DND-41 (cell line): Measurements from ENCODE around the gene RASGEF1B.

Source experiments
- ATAC-seq: fragments of 200-7000 bp; cut with Tn5 transposase; 3 replicates; pipeline ENCODE4 v1.9.1; 2021; ENCODE audit warnings: low read depth; ENCODE audit not compliant: insufficient read depth
- DNase-seq: peaks from one replicate; pipeline ENCODE4 v3.0.0-alpha.2; 2020
- H2AFZ ChIP-seq: 2 replicates; pipeline ENCODE4 v1.6.0; 2012; ENCODE audit warnings: low read depth, low read length
- H3K27ac ChIP-seq: 2 replicates; pipeline ENCODE4 v1.5.1; 2012; ENCODE audit warnings: low read length, inconsistent platforms
- H3K27me3 ChIP-seq: fragments of 200-600 bp; sonication (generic); 2 replicates; pipeline ENCODE4 v1.6.0; 2012; ENCODE audit warnings: low read length, mild to moderate bottlenecking, inconsistent platforms; ENCODE audit not compliant: insufficient read depth, poor library complexity
- H3K36me3 ChIP-seq: 2 replicates; pipeline ENCODE4 v1.5.1; 2012; ENCODE audit warnings: low read length, inconsistent platforms; ENCODE audit not compliant: insufficient read depth
- H3K4me1 ChIP-seq: 2 replicates; pipeline ENCODE4 v1.5.1; 2012; ENCODE audit warnings: mild to moderate bottlenecking, low read length; ENCODE audit not compliant: insufficient read depth
- H3K4me2 ChIP-seq: 2 replicates; pipeline ENCODE4 v1.6.0; 2012; ENCODE audit warnings: mild to moderate bottlenecking, moderate library complexity, low read length, inconsistent platforms; ENCODE audit not compliant: insufficient read depth
- H3K4me3 ChIP-seq, 2 experiments: fragments of 200-600 bp in 1 of 2; shearing (Covaris generic) in 1 of 2; 2 replicates each; pipeline ENCODE4 v1.5.1; 2012 to 2016; ENCODE audit warnings: inconsistent platforms in 2 of 2, low read length in 2 of 2, mild to moderate bottlenecking in 2 of 2, low read depth in 1 of 2, moderate library complexity in 1 of 2
- H3K79me2 ChIP-seq: 2 replicates; pipeline ENCODE4 v1.6.0; 2012; ENCODE audit warnings: low read length, inconsistent platforms; ENCODE audit not compliant: insufficient read depth
- H3K9ac ChIP-seq: 2 replicates; pipeline ENCODE4 v1.6.0; 2012; ENCODE audit warnings: low read depth, mild to moderate bottlenecking, inconsistent platforms, low read length, moderate library complexity
- H3K9me3 ChIP-seq: 2 replicates; pipeline ENCODE4 v1.5.1; 2012; ENCODE audit warnings: low read length, moderate library complexity, mild to moderate bottlenecking, inconsistent platforms; ENCODE audit not compliant: insufficient read depth, severe bottlenecking
- H4K20me1 ChIP-seq: 2 replicates; pipeline ENCODE4 v1.6.0; 2012; ENCODE audit warnings: low read length; ENCODE audit not compliant: insufficient read depth
- EZH2 ChIP-seq: IDR thresholded peaks from 3 replicates; pipeline ENCODE4 v1.6.1; 2012; ENCODE audit warnings: borderline replicate concordance, low read depth, mild to moderate bottlenecking, moderate library complexity, low read length, inconsistent platforms; ENCODE audit not compliant: severe bottlenecking
- TF ChIP-seq, protein P1 (sequence below): IDR thresholded peaks from 2 replicates; pipeline ENCODE4 v1.5.1; 2012; ENCODE audit warnings: borderline replicate concordance, low read length, moderate library complexity, mild to moderate bottlenecking; ENCODE audit not compliant: poor library complexity, severe bottlenecking; ENCODE audit errors: extremely low read depth

Gene RASGEF1B

DNA sequence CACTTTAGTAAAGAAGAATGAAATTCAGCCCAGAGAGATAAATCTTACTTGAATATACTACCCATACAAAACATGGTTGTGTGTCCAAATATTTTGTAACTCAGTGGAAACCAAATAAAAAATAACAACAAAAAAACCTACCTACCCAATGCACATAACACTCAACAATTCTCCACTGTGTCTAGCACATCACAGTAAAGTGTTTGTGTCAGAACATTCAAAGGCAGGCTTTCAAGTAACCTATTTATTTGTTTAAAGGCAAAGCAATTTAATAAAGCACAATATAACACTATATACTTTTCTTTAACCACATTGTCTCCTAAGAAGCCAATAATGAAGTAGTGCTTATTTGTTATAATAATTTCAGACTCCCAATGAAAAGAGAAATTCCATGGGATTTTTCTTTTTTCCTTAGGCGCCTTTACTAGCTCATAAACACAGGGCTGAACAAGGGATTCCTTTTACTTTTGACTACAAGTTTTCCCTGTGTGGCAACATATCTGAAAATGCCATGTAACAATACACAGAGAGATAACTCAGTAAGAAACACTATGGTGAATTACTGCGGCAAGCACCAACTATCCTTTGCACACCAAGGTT, 13.7 kb downstream of the RASGEF1B start:
- Histone ChIP-seq H3K4me2 (no peak overlapping the region), H4K20me1 (peaks cover 3% of the 10 kb centered on the region; the same call in 1 of the 2 replicates), H3K79me2 (no peaks in the 10 kb centered on the region), H3K36me3 (no peaks in the 10 kb centered on the region; the same call in 1 of the 2 replicates), H3K9ac (no peak overlapping the region), H3K4me1 (no peaks in the 10 kb centered on the region), H3K27ac (no peak overlapping the region), H2AFZ (no peak overlapping the region), H3K27me3 (no peaks in the 10 kb centered on the region), H3K4me3 (no peak overlapping the region), H3K9me3 (no peaks in the 10 kb centered on the region)
- TF ChIP-seq EZH2, result no peak
- TF ChIP-seq, protein P1, sequence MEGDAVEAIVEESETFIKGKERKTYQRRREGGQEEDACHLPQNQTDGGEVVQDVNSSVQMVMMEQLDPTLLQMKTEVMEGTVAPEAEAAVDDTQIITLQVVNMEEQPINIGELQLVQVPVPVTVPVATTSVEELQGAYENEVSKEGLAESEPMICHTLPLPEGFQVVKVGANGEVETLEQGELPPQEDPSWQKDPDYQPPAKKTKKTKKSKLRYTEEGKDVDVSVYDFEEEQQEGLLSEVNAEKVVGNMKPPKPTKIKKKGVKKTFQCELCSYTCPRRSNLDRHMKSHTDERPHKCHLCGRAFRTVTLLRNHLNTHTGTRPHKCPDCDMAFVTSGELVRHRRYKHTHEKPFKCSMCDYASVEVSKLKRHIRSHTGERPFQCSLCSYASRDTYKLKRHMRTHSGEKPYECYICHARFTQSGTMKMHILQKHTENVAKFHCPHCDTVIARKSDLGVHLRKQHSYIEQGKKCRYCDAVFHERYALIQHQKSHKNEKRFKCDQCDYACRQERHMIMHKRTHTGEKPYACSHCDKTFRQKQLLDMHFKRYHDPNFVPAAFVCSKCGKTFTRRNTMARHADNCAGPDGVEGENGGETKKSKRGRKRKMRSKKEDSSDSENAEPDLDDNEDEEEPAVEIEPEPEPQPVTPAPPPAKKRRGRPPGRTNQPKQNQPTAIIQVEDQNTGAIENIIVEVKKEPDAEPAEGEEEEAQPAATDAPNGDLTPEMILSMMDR, result no peak
- no peak for DNase-seq
- ATAC-seq, result no peak

DNA sequence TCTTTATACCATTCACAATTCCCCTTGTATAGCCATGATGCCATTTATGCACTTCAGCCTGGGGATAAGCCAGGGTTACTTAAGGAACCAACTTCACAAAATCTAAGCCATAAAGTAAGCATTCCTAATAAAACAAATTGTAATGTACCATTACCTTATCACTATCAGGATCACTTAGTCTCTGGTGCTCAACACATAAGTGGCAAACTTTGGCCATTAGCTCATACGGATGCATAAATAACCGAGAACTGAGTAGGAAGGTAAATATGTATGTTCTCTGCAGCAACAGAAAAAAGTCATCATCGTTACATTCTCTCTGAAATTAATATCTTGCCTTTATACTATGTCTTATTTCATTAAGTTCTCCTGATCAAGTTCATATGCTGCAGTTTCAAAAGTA, 14.4 kb downstream of the RASGEF1B start:
- Histone ChIP-seq H4K20me1 (peaks cover 3% of the 10 kb centered on the region; the same call in 1 of the 2 replicates), H3K4me2 (no peak overlapping the region), H3K9ac (no peak overlapping the region), H3K36me3 (no peaks in the 10 kb centered on the region; the same call in 1 of the 2 replicates), H3K79me2 (no peaks in the 10 kb centered on the region), H3K9me3 (no peaks in the 10 kb centered on the region), H3K4me3 (no peak overlapping the region), H2AFZ (no peak overlapping the region), H3K4me1 (no peaks in the 10 kb centered on the region), H3K27ac (no peak overlapping the region), H3K27me3 (no peaks in the 10 kb centered on the region)
- DNase-seq, result no peak
- no peak for ATAC-seq
- TF ChIP-seq, protein P1, result no peak
- no peak for TF ChIP-seq EZH2

DNA sequence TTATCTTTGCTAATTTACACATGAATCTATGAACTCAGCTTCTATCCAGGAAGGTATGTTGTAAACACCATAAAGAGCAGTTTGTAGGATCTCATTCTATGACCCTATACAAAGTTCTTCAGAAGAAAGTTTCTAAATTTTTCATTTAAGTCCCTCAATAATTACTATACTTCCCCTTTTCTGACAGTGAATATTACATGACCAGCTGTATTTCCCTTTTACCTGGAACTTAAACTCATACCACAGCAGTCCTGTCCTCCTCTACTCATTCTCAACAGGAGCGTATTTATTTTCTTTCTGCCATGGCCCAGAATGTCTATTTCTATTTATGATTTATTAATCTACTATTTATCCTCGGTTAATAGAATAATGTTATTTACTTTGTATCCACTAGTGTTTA, 15.8 kb downstream of the RASGEF1B start:
- H3K9me3 ChIP-seq, result no peaks in the 10 kb centered on the region
- DNase-seq (no peak), ATAC-seq (no peak)
- H4K20me1 ChIP-seq, result no peaks in the 10 kb centered on the region
- no peak overlapping the region for H3K27ac ChIP-seq
- no peaks in the 10 kb centered on the region; the same call in 1 of the 2 replicates for H3K36me3 ChIP-seq
- no peaks in the 10 kb centered on the region for H3K79me2 ChIP-seq
- no peak overlapping the region for H3K4me3 ChIP-seq
- TF ChIP-seq, protein P1, result no peak
- TF ChIP-seq EZH2, result no peak
- no peaks in the 10 kb centered on the region for H3K4me1 ChIP-seq
- H3K27me3 ChIP-seq, result no peaks in the 10 kb centered on the region
- H3K9ac ChIP-seq, result no peak overlapping the region
- H2AFZ ChIP-seq, result no peak overlapping the region
- H3K4me2 ChIP-seq, result no peak overlapping the region
